SH-SY5Y (cell line): ENCODE measurements around the gene CSMD2.

Experiments used
- GATA2 ChIP-seq: IDR thresholded peaks from 2 replicates; pipeline ENCODE4 v1.6.1; 2011; ENCODE audit warnings: mild to moderate bottlenecking, low read depth, low read length
- GATA3 ChIP-seq: IDR thresholded peaks from 2 replicates; pipeline ENCODE4 v1.6.1; 2011; ENCODE audit warnings: low read depth, mild to moderate bottlenecking, low read length, moderate library complexity

DNA sequence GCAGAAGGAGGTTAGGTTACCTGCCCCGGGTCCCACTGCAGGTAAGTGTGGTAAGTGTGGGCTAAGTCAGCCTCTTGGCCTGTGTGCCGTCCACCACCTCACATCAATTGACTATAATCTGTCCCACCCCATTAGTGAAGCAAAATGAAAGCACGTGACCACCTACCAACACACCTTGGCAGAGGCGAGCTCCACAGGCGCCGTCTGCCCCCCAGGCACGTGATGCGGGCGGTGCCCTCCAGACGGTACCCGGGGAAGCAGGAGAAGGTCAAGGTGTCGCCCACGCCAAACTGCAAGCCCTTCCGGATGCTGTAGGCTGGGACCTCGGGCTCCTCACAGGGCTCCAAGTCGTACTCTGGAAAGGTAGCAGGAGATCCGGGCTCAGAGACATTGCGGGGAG lies 450.6 kb downstream of the CSMD2 start:
- TF ChIP-seq GATA2 (no peak), GATA3 (no peak)
